HG02840 (cell line): Measurements from ENCODE around the gene NSMF.
"Not testable (repeated sequence)": the region's sequence is repeated elsewhere in the genome, so short reads cannot be mapped to it uniquely, and the experiment has no call there.

ENCODE experiments used
- ATAC-seq: cut with Tn5 transposase; IDR thresholded peaks from one replicate; pipeline ENCODE4 v1.9.1; 2021; ENCODE audit warnings: mild to moderate bottlenecking, moderate library complexity, moderate number of reproducible peaks; ENCODE audit not compliant: unreplicated experiment, low FRiP score

Gene NSMF

DNA sequence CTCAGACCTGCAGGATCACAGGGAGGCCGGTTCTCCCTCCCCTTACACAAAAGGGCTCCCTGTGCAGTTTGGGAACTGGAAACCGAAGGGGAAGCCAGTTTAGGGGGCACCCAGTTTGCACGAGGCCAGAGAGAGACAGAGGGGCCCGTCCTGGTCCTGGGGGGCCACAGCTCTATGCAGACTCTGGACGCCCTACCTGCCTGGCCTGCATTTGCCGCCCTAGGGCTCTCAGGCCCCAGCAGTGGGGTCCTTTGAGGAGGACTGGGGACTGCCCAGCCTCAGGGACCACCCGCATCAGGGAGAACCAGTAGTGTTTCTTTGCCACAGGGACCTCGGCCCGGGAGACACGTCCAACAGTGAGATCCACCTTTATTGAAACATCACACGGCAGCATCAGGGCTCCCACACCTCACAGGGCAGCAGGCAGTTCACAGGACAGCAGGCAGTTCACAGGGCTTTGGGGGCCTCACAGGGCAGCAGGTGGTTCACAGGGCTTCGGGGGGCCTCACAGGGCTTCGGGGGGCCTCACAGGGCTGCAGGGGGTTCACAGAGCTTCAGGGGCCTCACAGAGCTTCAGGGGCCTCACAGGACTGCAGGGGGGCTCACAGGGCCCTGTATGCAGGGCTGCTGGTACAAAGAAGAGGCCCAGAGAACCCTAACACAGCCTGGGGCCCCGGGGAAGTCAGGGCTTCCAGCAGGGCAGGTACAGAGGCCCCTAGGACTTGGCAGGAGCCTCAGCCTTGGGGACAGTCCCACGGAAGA lies 648 bp upstream of the NSMF start:
- ATAC-seq, result no peak

DNA sequence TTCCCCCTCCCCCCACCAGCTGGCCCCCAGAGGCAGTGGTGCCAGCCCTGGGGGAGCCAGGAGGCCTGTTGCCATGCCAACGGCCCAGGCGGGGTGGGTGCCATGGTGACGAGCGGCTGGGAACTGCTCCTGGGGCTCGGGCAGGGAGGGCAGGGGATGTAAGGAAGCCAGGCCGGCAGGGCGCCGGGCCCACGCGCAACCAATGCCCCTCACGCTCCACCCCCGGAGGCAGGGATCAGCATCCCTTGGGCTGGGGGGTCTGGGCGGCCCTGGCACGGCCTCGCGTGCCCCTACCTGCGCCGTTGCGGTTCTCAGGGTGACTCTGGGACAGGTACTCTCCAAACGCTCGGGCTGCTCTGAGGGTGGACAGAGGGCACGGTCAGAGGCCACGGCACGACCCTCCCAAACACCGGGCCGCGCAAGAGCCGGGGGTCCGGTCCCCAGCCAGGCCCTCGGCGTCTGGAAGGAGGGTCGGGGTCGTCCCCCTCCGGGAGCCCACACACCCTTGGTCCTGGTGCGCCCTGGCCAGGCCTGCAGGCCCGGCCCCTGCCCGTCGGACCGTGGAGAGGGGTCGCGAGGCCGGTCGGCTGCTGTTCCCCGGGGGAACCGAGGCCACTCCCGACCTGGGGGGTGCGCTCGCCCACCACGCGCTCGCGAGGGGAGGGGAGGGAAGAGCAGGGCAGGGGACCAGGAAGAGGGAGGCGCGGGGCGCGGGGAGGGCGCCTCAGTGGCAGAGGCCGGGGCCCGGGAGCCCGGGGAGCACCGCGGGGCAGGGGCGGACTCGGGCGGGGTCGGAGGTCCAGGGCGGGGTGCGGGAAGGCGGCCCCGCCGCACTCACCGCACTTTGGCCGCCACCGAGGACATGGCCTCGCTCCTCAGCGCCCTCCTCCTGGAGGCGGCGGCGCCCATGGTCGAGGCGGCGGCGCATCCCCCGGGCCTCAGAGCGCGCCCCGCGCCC lies 661 bp downstream of the NSMF start:
- peak; percentile 6 for ATAC-seq

DNA sequence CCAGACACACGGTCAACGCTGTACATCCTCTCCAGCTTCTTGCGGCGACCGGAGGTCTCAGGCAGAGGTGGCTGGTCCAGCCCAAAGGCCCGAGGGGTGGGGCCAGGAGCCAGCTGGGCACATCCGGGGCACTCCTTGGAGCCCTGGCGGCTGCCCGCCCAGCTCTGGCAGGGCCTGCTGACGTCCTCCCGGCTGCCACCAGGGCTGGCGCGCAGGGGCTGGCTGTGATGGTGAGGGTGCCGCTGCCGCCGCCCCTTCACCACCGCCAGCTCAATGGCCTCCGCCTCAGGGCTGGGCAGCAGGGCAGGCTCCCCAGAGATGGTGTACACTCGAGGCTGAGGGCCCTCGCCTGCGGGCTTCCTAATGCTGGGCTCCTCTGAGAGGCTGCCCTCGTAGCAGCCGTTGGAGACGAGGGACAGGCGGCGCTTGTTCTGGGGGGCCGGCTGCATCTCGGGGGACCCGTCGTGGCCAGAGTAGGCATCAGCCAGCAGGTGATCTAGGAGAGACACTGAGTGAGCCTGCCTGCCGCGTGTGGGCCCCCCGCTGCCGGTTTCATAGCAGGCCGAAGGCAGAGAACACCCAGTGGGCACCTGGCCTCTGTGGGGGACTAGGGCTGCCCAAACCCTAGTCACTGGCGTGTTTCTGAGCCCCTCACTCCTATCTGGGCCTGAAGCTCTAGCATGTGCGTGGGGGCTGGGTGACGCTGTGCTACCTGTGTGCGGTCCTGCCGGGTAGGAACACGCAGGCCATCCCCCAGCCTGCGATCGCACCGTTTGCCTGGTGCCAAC lies 1.5 kb downstream of the NSMF start:
- no peak for ATAC-seq

DNA sequence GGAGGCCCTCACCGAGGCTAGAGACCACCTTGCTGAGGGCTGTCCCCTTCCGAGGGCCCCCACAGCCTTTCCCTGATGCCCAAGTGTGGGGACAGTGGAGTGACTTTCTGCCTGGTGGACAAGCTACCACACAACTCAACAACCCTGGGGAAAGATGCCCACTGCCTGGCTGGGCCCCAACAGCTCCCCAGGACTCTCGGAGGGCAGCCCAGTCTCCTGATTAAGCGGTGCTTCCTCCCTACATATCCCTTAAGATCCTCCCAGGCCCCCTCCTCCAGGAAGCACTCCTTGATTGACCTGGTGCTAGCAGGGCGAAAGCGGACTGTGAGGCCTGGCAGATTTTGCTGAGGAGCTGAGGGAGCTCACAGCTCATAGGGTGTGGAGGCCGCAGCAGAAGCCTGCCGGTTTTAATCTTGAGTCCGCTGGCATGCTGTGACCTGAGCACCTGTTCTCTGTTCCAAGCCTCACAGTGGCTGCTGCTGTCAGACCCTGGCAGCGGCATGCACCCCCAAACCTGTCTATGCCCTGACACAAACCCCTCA lies 2.2 kb downstream of the NSMF start:
- ATAC-seq, result no peak

DNA sequence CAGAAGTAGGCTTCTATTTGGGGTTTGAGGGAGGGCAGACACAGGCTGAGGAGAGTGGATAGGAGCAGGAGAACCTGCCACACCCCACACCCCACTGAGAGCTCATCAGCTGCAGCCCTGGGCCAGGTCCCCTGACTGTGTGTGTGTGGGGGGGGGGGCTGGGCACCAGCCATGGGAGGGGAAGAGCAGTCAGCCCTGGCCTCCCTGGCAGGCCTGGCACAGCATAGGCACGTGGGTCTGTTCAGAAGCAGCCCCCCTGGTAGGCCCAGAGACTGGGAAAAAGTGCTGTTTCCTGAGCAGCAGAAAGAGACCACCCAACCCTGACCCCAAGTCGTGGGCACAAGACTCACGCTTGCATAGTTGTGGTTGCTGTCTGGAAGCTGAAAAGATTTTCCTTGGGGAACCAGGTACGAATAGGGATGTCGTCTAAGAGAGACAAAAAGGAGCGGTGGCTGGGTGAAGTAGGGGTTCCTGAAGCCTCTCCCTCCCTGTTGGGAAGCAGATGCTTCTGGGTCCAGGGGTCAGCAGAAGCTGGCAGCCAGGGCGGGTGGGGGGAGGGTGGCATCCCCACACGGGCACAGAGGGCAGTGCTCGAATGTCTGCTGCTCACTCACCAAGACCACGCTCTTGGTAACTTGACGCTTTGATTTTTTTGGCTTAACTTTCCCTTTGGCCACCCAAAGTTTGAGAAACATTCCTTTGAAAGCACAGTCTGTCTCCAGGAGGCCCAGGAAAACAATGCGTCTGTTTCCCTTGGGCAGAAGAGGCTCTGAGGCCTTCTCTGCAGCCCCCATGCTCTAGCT lies 2.9 kb downstream of the NSMF start:
- no peak for ATAC-seq

DNA sequence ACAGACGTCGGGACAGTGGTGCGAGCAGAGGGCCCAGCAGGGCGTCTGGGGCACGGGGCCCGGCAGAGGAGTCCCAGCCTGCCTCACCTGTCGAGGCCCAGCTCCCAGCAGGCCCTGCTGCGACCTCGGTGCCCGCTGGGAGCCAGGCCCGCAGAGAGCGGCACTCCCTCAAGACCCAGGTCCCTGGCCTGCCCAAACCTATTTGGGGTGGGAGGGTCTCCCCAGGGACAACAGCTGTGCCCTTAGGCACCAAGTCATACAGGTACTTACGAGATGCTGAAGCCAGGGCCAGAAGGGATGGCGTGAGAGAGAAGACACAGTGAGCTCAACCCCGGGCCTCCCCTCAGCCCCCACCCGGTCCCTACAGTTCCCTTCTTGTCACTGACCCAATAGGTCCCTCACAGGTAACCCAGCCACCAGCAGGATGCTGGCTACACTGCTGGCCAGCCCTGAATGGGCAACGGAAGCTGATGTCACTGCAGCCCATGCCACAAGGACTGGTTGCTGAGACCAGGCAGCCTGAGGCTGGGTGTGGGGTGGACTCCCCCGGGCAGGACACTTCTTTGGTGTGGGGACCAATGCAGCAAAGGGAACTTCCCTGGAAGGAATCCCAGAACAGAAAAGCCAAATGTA lies 3.7 kb downstream of the NSMF start:
- ATAC-seq, result no peak

DNA sequence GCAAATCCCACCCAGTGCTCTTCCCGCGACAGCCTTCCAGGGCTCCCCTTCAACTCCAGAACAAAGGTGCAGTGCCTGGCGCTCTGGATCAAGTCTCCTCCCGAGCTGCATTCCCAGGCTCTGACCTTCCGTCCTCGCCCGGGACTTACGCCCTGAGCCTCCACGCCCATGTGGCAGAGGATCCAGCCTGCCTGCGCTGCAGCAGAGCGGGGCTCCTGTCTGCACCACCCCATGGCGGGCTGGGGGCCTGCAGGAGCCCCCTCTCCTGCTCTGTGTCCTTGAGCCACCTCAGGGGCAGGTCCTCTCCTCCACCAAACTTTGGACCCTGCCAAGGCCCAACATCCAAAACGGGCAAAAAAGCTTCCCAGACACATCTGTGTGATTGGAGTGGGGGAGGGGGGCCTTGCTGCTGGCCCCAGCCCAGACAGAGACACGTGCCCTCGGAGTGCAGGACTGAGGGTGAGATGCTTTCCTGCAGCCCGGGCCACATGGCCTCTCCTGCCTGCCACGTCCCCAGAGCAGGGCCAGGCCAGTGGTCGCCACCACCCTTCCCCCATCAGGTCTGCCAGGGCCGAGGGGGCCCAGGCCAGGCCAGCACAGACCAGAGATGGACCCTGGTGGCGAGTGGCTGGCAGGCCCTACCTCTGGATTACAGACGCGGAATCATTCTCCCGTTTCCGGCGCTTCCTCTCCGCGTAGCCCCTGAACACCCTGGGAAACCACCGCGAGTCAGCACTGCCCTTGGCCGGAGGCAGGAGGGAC lies 4.4 kb downstream of the NSMF start:
- ATAC-seq, result no peak

DNA sequence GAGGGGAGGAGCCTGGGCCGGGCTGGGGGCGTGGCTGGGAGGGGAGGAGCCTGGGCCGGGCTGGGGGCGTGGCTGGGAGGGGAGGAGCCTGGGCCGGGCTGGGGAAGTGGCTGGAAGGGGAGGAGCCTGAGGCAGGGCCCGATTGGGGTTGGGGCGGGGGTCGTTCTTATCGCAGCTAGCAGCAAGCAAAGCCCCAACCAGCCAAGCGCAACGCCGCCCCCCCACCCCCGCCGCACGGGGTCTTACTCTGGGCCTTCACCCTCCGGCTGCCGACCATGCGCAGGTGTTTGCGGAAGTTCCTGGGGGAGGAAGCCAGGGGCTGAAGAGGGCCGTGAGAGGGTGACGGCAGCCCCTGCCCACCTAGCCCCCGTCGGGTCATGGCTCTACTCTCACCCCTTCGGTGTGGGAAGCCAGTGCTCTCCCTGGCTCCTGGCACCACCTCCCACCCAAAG lies 5.0 kb downstream of the NSMF start:
- no peak for ATAC-seq

DNA sequence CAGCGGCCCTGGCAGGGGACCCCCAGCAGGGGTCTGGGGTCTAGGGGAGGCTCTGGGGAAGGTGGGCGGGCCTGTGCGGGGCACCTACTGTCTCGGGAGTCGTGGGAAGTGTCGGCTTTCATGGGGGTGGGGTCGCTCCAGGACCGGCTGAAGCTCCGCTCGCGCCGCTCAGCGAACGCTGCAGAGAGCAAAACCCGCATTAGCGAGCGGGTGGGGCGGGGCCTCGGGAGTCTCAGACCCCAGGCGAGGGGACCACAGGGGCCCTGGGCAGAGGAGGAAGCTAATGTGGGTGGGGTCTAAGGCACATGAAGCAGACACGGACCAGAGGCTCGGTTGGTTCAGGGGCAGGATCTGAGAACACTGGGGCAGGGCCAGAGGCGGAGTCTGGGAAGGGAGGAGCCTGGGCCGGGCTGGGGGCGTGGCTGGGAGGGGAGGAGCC lies 5.5 kb downstream of the NSMF start:
- no peak for ATAC-seq

DNA sequence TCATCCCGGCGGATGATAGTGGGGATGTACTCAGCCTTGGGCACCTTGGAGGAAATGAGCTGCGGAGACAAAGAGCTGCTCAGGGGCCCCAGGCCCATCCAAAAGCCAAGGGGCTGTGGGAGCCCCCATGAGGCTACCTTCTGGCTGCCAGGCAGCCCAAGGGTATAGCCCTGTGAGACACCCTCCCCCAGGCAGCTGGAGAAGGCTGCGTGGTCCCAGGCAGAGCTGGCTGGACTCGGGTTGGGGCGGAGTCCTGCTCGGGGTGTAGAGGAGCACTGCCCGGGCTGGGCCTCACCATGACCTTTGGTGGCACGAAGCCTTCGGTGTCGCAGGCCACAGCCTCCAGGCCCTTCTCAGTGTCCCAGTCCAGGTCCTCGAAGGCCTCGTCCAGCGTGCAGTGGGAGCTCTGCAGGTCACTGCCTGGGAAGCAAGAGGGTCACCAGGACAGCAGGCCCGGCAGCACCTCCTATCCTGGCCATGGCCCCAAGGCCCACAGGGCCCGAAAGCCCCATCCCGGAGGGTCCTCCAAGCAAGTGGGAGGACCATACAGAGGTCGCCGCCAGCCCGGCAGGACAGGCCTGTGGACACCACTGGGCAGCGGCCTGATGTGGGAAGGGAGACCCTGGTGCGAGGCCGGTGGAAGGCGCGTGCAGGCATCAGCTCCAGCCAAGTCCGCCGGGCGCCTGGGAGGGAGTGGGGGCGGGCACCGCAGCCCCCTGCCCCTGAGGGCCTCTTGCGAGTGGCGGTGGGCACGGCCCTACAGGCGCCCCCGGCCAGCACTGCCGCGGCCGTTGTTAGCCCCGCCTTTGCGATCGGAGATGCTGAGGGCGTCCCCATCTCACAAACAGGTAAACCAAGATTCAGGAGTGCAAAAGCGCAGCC lies 6.1 kb downstream of the NSMF start:
- no peak for ATAC-seq

DNA sequence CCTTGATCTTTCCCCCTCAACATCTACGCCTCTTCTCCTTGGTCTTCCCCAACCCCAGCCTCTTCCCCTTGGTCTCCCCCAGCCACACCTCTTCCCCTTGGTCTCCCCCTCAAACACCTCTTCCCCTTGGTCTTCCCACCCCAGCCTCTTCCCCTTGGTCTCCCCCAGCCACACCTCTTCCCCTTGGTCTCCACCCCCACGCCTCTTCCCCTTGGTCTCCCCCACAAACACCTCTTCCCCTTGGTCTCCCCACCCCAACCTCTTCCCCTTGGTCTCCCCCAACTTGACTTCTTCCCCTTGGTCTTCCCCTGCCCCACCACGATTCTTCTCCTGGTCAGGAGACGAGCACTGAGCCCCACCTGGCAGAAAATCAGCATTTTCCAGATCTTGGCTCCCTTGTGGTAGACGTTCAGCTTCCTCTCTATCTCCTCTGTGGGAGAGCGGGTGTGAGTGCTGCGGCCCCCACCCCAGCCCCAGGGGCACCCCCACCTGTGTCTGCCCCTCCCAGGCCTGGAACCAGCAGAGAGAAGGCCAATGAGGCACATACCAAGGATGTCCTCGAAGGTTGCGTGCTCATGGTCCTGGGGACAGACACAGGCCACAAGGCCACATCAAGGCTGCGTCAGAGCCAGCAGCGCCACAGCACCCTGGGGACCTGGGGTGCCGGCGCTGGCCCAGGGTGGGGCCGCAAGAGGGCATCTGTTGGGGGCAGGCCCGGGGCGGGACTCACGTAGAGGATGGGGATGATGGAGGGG lies 7.0 kb downstream of the NSMF start:
- ATAC-seq, result no peak

DNA sequence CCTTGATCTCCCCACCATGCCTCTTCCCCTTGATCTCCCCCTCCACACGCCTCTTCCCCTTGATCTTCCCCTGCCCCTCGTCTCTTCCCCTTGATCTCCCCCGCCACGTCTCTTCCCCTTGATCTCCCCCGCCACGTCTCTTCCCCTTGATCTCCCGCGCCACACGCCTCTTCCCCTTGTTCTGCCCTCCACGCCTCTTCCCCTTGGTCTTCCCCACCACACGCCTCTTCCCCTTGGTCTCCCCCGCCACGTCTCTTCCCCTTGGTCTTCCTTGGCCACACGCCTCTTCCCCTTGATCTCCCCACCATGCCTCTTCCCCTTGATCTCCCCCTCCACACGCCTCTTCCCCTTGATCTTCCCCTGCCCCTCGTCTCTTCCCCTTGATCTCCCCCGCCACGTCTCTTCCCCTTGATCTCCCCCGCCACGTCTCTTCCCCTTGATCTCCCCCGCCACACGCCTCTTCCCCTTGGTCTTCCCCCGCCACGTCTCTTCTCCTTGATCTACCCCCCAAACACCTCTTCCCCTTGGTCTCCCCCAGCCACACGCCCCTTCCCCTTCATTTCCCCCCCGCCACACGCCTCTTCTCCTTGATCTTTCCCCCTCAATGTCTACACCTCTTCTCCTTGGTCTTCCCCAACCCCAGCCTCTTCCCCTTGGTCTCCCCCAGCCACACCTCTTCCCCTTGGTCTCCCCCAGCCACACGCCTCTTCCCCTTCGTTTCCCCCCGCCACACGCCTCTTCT lies 7.7 kb downstream of the NSMF start:
- ATAC-seq, result not testable (repeated sequence)

DNA sequence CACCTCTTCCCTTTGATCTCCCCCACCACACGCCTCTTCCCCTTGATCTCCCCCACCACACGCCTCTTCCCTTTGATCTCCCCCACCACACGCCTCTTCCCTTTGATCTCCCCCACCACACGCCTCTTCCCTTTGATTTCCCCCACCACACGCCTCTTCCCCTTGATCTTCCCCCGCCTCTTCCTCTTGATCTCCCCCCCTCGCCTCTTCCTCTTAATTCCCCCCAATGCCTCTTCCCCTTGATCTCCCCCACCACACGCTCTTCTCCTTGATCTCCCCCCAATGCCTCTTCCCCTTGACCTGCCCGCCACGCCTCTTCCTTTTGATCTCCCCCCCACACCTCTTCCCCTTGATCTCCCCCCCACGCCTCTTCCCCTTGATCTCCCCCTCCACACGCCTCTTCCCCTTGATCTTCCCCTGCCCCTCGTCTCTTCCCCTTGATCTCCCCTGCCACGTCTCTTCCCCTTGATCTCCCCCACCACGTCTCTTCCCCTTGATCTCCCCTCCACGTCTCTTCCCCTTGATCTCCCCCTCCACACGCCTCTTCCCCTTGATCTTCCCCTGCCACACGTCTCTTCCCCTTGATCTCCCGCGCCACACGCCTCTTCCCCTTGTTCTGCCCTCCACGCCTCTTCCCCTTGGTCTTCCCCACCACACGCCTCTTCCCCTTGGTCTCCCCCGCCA lies 8.5 kb downstream of the NSMF start:
- ATAC-seq, result not testable (repeated sequence)

DNA sequence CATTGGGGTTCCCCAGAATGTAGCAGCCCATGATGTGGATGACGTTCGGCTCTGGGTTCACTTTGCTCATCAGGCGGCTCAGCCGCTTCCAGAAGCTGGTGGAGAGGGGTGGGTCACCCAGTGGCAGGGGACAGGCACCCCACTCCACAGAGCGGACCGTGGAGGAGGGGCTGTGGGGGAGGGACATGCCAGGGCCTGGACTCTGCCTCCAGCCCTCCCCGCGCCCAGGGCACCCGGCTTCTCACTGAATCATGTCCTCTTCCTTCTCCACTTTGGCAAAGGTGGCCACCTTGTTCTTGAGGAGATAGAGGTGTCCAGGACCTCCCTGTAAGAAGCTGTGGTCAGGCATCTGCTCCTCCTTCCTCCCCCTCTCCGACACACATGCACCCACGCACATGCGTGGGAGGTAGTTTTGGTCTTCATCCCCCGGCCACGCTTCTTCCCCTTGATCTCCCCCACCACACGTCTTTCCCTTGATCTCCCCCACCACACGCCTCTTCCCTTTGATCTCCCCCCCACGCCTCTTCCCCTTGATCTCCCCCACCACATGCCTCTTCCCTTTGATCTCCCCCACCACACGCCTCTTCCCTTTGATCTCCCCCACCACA lies 9.1 kb downstream of the NSMF start:
- no peak for ATAC-seq
